Fibroblast of villous mesenchyme (primary cell): ENCODE results near the gene GIPC2. TPM values are rescaled to one million over a fixed set of nuclear protein-coding genes. Genes with fewer than 3 reads are reported as not detected.

Experiments
- DNase-seq: peaks from one replicate; pipeline ENCODE4 v3.0.0-alpha.2; 2010; ENCODE audit warnings: low read depth
- H3K4me3 ChIP-seq: 2 replicates; pipeline ENCODE4 v1.5.1; 2011; ENCODE audit warnings: low read depth, mild to moderate bottlenecking, low read length
- small RNA-seq: library from RNA; depleted of rRNA; stranded (forward); fragments of <200 nt; gene quantifications from one replicate; pipeline ENCODE3, GENCODE V24; 2012
- total RNA-seq: library from RNA; depleted of rRNA; stranded (reverse); fragments of >200 nt; gene quantifications from 2 replicates; pipeline ENCODE4 v1.2.3, GENCODE V29; 2012
- TF ChIP-seq, protein P1 (sequence below): IDR thresholded peaks from 2 replicates; pipeline ENCODE4 v1.5.1; 2012; ENCODE audit warnings: low read depth, mild to moderate bottlenecking, low read length; ENCODE audit not compliant: insufficient read depth

The GIPC2 gene
- total RNA-seq, 1 donor = 0.43 TPM

DNA sequence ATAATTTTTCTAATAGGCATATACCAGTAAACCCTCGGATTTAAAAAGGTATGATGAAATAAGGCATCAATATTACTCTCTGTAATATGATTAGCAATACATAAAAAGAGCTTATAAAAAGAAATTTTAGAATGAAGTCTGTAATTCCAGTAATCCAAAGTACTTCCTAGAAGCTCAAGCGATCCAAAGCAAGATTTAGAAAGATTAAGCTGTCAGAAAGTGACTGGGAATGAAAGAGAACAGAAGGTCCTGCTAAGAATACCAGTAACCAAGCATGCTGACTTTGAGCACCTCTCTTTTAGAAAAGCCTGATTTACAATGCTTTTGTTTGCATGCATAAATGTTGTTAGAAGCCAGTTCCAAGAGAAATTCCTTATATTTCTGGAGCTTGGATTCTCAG, 125.1 kb downstream of the GIPC2 start:
- no peak overlapping the region for H3K4me3 ChIP-seq
- DNase-seq = peak; percentile 82
- TF ChIP-seq, protein P1, sequence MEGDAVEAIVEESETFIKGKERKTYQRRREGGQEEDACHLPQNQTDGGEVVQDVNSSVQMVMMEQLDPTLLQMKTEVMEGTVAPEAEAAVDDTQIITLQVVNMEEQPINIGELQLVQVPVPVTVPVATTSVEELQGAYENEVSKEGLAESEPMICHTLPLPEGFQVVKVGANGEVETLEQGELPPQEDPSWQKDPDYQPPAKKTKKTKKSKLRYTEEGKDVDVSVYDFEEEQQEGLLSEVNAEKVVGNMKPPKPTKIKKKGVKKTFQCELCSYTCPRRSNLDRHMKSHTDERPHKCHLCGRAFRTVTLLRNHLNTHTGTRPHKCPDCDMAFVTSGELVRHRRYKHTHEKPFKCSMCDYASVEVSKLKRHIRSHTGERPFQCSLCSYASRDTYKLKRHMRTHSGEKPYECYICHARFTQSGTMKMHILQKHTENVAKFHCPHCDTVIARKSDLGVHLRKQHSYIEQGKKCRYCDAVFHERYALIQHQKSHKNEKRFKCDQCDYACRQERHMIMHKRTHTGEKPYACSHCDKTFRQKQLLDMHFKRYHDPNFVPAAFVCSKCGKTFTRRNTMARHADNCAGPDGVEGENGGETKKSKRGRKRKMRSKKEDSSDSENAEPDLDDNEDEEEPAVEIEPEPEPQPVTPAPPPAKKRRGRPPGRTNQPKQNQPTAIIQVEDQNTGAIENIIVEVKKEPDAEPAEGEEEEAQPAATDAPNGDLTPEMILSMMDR = no peak

DNA sequence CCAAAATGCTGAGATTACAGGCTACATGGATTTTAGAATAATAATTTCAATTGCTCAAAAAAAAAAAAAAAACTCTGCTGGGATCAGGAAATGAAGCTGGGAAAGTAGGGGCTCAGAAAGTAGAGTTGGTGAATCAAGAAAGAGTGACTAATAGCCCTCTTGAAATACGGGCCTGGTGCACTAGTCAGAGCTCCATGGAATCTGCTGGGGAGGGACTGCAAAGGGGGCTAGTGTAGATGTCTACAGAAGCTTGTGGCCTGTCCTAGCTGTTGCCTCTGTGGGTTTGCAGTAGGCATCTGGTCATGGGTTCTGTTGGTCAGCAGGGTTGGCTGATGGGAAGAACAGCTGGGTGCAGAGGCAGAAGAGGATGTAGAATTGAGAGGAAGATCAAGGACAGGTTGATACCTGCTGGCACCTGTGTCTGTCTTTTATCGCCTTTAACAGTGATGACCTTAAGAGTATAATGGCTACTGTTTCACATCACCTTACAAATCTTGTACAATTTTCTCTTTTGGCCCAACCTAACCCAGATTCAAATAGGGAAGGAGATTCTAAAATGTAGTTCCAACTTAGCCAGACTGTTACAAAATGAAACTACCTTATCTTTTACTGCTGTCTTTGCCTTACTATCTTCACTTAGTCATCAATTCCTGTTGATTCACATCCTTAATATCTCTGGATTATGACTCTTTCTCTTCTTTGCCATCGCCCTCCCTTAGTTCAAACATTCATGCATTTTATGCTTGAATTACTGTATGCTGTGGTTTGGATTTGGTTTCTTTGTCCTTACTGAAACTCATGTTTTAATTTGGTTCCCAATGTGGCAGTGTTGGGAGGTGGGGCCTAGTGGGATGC, 126.2 kb downstream of the GIPC2 start:
- H3K4me3 ChIP-seq = no peak overlapping the region
- TF ChIP-seq, protein P1 = no peak
- DNase-seq = peak; percentile 60

DNA sequence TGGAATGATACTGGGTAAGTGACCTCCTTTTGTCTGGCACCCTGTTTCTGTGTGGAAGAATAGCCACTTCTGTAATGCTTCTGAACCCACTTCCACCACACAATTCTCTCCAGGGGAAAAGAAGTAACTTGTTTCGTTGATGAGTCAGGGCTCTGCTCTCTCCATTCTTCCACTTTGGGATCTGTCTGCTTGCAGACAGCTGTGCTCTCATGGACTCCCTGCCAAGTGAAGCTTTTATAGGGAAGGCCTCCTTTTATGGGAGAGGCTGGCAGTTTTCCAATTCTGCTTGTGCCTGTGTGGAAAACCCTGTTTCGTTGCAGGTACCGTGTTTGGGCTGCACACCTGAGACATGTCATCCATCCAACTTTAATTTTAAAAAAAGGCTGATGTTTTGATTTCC, 130.7 kb downstream of the GIPC2 start:
- TF ChIP-seq, protein P1 = no peak
- H3K4me3 ChIP-seq = no peak overlapping the region
- DNase-seq = peak; percentile 91

DNA sequence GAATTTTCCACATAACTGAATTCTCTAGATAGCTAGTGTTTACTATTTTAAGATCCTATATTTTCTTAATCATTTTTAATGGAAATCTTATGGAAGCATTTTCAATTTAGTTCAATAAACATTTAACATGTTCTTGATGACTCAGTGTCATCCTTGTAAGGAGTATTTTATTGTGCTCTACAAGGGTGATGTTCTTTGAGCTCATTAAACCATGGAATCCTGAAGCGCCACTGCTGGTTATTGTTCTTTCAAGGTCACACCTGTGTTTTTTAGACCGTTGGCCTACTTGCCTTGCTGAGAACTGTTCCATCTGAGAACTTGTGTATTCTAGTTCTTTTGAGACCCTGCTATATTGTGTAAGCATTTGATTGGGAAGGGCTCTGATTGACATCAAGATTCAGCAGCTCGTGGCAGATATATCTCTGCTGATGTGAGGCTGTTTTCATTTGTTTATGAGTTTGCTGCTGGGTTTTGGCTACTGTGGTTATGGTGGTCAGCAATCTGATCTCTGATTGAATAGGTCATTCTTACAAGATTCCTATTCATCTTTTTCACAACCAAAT, 132.0 kb downstream of the GIPC2 start:
- no peak for DNase-seq
- TF ChIP-seq, protein P1 = no peak
- no peak overlapping the region for H3K4me3 ChIP-seq

DNA sequence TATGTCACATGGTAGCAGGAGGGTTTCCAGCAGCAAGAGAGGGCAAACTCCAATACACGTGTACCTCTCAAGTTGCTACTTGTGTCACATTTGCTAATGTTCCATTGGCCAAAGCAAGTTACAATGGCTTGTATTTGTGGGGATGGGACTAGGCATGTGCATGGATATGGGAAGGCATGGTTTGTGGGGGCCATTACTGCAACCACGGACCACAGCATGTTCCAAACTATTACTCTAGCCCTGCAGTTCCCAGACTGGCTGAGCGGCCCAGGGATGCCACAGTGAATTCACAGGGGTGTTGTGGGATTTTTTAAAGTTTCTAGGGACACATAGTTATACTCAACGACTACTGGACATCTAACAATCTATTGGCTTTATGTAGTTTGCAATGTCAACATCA, 133.1 kb downstream of the GIPC2 start:
- H3K4me3 ChIP-seq = no peak overlapping the region
- TF ChIP-seq, protein P1 = no peak
- no peak for DNase-seq

DNA sequence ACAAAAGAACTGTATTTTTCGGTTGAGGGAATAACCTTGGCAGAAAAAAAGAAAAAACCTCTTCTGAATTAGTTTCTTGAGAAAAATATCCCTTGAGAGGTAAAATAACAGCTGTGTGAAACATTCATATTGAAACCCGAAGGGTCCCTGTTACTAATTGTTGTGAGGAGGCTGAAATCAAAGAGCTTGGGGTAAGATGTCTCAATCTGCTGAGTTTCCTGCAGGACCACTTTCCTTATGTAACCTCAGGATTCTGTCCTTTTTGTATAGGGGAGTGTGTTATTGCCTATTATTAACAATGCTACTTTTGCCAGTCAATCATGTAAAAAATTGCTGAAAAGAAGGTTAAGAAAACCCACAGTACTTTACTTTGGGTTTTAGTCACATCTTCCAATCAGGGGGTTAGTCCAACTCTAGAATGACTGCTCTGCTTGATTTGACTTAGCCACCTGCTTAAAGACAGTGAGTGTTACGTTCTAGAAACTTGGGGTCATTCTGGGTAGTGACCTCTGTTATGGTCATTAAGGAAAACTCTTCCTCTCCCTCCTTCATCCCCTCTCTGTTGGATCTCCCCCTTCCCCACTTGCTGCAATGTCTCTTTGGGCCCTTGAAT, 138.8 kb downstream of the GIPC2 start:
- no peak for DNase-seq
- TF ChIP-seq, protein P1 = no peak
- H3K4me3 ChIP-seq = no peak overlapping the region

Small RNA genes lying within 50 kb of the gene (small RNA-seq; reads per million reads assigned to genes)
- gene AC103591.3 = 7.3 reads per million, percentile 87 among the genes with 10 or more reads in this experiment
- 1.1 reads per million, percentile 19 among the genes with 10 or more reads in this experiment for gene RNA5SP22
- gene RNU6-1102P = not detected

Other genes with a start within 250 kb of the GIPC2 start
- 16.8 and 19.3 TPM in 2 replicates for gene NEXN, start 157.3 kb upstream of the GIPC2 start, total RNA-seq
- 87.0 and 125 TPM in 2 replicates for gene FUBP1, start 66.9 kb upstream of the GIPC2 start, total RNA-seq
- 35.4 and 57.0 TPM in 2 replicates for gene DNAJB4, start 41.0 kb upstream of the GIPC2 start, total RNA-seq